ENCODE measurements around the gene DLGAP1. TPM values are rescaled to one million over a fixed set of nuclear protein-coding genes. Genes with fewer than 3 reads are reported as not detected.

DLGAP1 gene
- total and polyA plus RNA-seq, 9 donors = 2.0 to 42.7 (median 3.8) TPM

- no peak for DNase-seq
- Histone ChIP-seq H3K4me1 (ENCODE audit: insufficient read depth) (no peaks in the 10 kb centered on the region), H3K27ac (no peak overlapping the region), H3K4me3 (no peak overlapping the region), H3K36me3 (no peaks in the 10 kb centered on the region), H3K27me3 (no peaks in the 10 kb centered on the region), H3K9me3 (no peaks in the 10 kb centered on the region)
- 69 to 77% (median 72%) methylated on average over 3 of the region's 3 CpGs for WGBS, 3 donors
- intact Hi-C loops (cut with DNase I) = no loop called here
- no peak for TF ChIP-seq POLR2A (IDR thresholded peaks at IDR 0.05)
- no peak for TF ChIP-seq EP300 (IDR thresholded peaks at IDR 0.05)
- TF ChIP-seq, protein P1, sequence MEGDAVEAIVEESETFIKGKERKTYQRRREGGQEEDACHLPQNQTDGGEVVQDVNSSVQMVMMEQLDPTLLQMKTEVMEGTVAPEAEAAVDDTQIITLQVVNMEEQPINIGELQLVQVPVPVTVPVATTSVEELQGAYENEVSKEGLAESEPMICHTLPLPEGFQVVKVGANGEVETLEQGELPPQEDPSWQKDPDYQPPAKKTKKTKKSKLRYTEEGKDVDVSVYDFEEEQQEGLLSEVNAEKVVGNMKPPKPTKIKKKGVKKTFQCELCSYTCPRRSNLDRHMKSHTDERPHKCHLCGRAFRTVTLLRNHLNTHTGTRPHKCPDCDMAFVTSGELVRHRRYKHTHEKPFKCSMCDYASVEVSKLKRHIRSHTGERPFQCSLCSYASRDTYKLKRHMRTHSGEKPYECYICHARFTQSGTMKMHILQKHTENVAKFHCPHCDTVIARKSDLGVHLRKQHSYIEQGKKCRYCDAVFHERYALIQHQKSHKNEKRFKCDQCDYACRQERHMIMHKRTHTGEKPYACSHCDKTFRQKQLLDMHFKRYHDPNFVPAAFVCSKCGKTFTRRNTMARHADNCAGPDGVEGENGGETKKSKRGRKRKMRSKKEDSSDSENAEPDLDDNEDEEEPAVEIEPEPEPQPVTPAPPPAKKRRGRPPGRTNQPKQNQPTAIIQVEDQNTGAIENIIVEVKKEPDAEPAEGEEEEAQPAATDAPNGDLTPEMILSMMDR (IDR thresholded peaks at IDR 0.05) = no peak
Measured at GRCh38 chr18:3921826-3922225, 533.3 kb downstream of the DLGAP1 start.

DNA sequence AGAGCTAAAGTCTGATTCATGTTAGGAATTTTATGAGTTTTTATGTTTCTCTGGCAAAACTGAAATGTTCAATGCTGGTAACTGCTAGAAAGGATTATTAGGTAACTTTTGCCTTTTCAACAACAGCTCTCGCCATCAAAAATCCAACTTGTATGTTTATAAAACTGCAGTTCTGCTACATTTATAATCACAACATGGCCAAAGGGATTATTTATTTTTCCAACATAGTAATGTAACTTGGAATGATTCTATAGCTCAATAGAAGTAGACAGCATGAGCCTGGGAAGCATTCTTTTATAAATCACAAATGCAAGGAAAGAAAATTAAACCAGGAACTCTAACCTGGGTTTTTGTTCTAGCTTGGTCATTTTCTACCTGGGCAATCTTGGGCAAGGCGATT lies 534.3 kb downstream of the DLGAP1 start:
- 80 to 85% (median 85%) methylated on average over 2 of the region's 2 CpGs for WGBS, 3 donors

DNA sequence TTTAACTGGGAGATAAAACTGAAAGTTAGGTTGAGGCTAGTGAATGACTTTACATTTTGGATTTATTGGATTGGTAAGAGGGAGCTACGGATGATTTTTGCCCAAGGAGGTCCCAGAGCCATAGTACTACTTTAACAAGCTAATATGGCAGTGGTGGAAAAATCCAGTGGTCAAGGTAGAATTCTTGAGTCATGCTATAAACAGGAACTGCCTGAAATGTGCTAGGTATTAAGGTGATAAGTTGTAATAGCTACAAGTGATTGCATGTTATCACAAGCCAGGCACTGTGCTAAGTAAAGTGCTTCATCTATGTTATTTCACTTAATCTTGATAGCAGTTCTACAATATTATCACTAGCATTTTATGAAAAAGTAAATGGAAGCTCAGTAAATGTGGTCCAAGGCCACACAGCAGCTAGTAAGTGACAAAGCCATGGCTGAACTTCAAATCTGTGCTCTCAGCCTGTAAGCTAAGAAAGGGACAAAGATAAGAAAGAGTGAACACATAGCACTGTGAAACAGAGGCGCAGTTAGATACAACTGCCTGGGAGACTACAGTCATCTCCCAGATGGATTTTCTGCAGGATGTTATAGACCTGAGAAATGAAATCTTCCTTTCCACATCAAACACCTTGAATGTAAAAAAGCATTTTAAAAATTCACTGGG lies 535.6 kb downstream of the DLGAP1 start:
- 87 to 96% (median 95%) methylated on average over 2 of the region's 2 CpGs for WGBS, 3 donors
- Histone ChIP-seq H3K4me3 (no peak overlapping the region), H3K36me3 (no peaks in the 10 kb centered on the region), H3K9me3 (no peaks in the 10 kb centered on the region), H3K4me1 (ENCODE audit: insufficient read depth) (no peaks in the 10 kb centered on the region), H3K27me3 (no peaks in the 10 kb centered on the region), H3K27ac (no peak overlapping the region)
- intact Hi-C loops (cut with DNase I) = no loop called here
- TF ChIP-seq POLR2A (IDR thresholded peaks at IDR 0.05) = no peak
- TF ChIP-seq, protein P1 (IDR thresholded peaks at IDR 0.05) = no peak
- TF ChIP-seq EP300 (IDR thresholded peaks at IDR 0.05) = no peak
- DNase-seq = no peak

More for the DNA sequence above, 534.3 kb downstream of the DLGAP1 start:
- Histone ChIP-seq H3K4me1 (ENCODE audit: insufficient read depth) (no peaks in the 10 kb centered on the region), H3K27me3 (no peaks in the 10 kb centered on the region), H3K9me3 (no peaks in the 10 kb centered on the region), H3K36me3 (no peaks in the 10 kb centered on the region), H3K4me3 (no peak overlapping the region), H3K27ac (no peak overlapping the region)
- intact Hi-C loops (cut with DNase I) = no loop called here
- no peak for TF ChIP-seq POLR2A (IDR thresholded peaks at IDR 0.05)
- DNase-seq = no peak

DNA sequence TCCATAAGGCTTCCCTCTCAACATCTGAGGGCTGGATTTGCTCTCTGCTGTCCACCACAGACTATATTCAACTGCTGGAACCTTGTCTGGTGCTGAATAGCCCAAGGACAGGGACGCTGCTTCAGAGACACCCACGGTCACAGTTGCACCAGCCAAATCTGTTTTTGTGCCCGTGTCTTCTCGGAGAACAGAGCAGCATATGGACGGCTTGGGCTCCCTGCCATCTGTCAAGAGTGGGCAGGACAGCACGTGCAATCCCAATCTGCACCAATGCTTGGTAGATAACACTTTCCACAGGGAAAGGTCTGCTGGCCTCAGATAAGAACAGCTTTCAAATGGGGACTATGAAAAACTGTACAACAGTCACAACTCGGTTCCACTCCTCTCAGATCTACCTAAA lies 539.0 kb downstream of the DLGAP1 start:
- no peaks in the 10 kb centered on the region for H3K27me3 ChIP-seq
- no peaks in the 10 kb centered on the region for H3K9me3 ChIP-seq
- no peak overlapping the region for H3K4me3 ChIP-seq
- no peaks in the 10 kb centered on the region for H3K4me1 ChIP-seq (ENCODE audit: insufficient read depth)
- no peak for DNase-seq
- intact Hi-C loops (cut with DNase I) = no loop called here
- 17 to 33% (median 18%) methylated on average over 7 of the region's 7 CpGs for WGBS, 3 donors
- no peaks in the 10 kb centered on the region for H3K36me3 ChIP-seq
- H3K27ac ChIP-seq = no peak overlapping the region
- TF ChIP-seq EP300 (IDR thresholded peaks at IDR 0.05) = no peak
- TF ChIP-seq POLR2A (IDR thresholded peaks at IDR 0.05) = no peak
- TF ChIP-seq, protein P1 (IDR thresholded peaks at IDR 0.05) = no peak

DNA sequence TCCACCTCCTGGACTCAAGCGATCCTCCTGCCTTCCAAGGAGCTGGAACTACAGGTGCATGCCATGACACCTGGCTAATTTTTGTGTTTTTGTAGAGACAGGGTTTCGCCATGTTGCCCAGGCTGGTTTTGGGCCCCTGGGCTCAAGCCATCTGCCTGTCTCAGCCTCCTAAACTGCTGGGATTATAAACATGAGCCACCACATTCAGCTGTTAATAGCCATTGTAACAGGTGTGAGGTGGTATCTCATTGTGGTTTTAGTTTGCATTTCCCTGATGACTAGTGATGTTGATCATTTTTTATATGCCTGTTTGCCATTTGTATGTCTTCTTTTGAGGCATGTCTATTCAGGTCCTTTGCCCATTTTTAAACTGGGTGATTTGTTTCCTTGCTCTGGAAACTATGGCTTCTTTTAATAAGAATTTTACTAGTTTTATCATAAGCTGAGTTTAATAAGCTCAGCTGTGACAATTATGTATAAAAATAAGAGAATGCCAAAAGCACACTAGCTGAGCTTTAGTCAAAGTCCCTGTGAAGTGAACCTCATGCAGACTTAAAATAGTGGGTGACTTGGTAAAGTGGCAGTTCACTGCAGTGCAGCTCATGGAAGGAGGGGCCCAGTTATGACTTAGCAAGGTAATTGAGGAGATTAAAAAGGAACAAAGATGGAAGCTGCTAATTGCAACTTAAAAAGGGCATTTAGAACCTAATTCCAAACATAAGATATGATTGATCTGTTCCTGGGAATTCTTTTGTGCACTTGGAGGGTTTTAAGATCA lies 540.1 kb downstream of the DLGAP1 start:
- no peaks in the 10 kb centered on the region for H3K27me3 ChIP-seq
- no peak for DNase-seq
- TF ChIP-seq POLR2A (IDR thresholded peaks at IDR 0.05) = no peak
- TF ChIP-seq, protein P1 (IDR thresholded peaks at IDR 0.05) = no peak
- H3K27ac ChIP-seq = no peak overlapping the region
- H3K4me3 ChIP-seq = no peak overlapping the region
- H3K36me3 ChIP-seq = no peaks in the 10 kb centered on the region
- H3K4me1 ChIP-seq (ENCODE audit: insufficient read depth) = no peaks in the 10 kb centered on the region
- intact Hi-C loops (cut with DNase I) = no loop called here
- whole genome bisulfite sequencing, 3 donors = 93 to 99% (median 96%) methylated on average over 2 of the region's 2 CpGs
- no peaks in the 10 kb centered on the region for H3K9me3 ChIP-seq
